HCT116 (cell line): Measurements from ENCODE around the gene ACAP2. TPM values are rescaled to one million over a fixed set of nuclear protein-coding genes. Genes with fewer than 3 reads are reported as not detected.

Source experiments
- ATAC-seq: fragments of 200-7000 bp; cut with Tn5 transposase; 2 replicates; pipeline ENCODE4 v1.9.1; 2020; ENCODE audit warnings: mild to moderate bottlenecking, moderate library complexity
- BruUV-seq: library from RNA; stranded (reverse); fragments of 400-500 nt; replicated peaks from 2 replicates; lab custom pipeline; 2021; lab: Mats Ljungman, UMichigan
- CTCF ChIA-PET: fragments of 300-600 bp; sonication (Branson Sonifier 250); formaldehyde crosslinking; loops from one replicate; lab custom pipeline; 2021; ENCODE audit warnings: antibody characterized with exemption; lab: Charles Lee
- POLR2A ChIA-PET: fragments of 300-600, 350-600 bp; sonication (Branson Sonifier 250); formaldehyde crosslinking; loops from one replicate; lab custom pipeline; 2021; ENCODE audit warnings: antibody characterized with exemption; lab: Charles Lee
- RAD21 ChIA-PET, 2 experiments: fragments of 300-600 bp; sonication (Branson Sonifier 250); formaldehyde crosslinking; loops; one replicate each; lab custom pipeline; 2023; ENCODE audit warnings: low total read pairs in 2 of 2; ENCODE audit not compliant: uncharacterized antibody in 2 of 2, unreplicated experiment in 2 of 2, low non-redundant PET in 1 of 2; lab: Charles Lee
- DNase-seq: peaks from one replicate; pipeline ENCODE4 v3.0.0-alpha.2; 2010; ENCODE audit warnings: low read depth, low spot score
- H2AFZ ChIP-seq: fragments of 200-600 bp; shearing (Covaris generic), sonication (generic); 2 replicates; pipeline ENCODE4 v1.6.1; 2017; ENCODE audit warnings: low read depth, mixed run types, mixed read lengths, antibody characterized with exemption, low read length; ENCODE audit not compliant: poor library complexity, severe bottlenecking
- H3K27ac ChIP-seq: 2 replicates; pipeline ENCODE4 v1.5.1; 2012; ENCODE audit warnings: low read depth, low read length
- H3K27me3 ChIP-seq: fragments of 200-600 bp; sonication (generic); 2 replicates; pipeline ENCODE4 v1.6.1; 2016; ENCODE audit warnings: mixed run types, low read length, mixed read lengths; ENCODE audit not compliant: insufficient read depth
- H3K36me3 ChIP-seq, 2 experiments: fragments of 200-500 bp in 1 of 2; fragments of 200-600 bp in 1 of 2; sonication (Bioruptor generic) in 1 of 2; sonication (generic) in 1 of 2; 2 replicates each; pipeline versions ENCODE4 v1.5.1 to v1.6.1; 2014 to 2016; ENCODE audit warnings: low read length in 2 of 2, inconsistent platforms in 1 of 2, mixed read lengths in 1 of 2, mixed run types in 1 of 2; ENCODE audit not compliant: insufficient read depth in 2 of 2, control insufficient read depth in 1 of 2
- H3K4me1 ChIP-seq, 2 experiments: fragments of 200-600 bp in 1 of 2; sonication (generic) in 1 of 2; 2 replicates each; pipeline versions ENCODE4 v1.5.1 to v1.6.1; 2012 to 2017; ENCODE audit warnings: low read length in 2 of 2, inconsistent platforms in 1 of 2, mild to moderate bottlenecking in 1 of 2, mixed read lengths in 1 of 2, mixed run types in 1 of 2, moderate library complexity in 1 of 2; ENCODE audit not compliant: insufficient read depth in 2 of 2, control insufficient read depth in 1 of 2
- H3K4me2 ChIP-seq: fragments of 200-600 bp; sonication (generic); 2 replicates; pipeline ENCODE4 v1.6.1; 2017; ENCODE audit warnings: mixed run types, low read length, mixed read lengths
- H3K4me3 ChIP-seq, 2 experiments: fragments of 200-600 bp in 1 of 2; sonication (generic) in 1 of 2; replicated peaks in 1 of 2; 2 replicates each; pipeline ENCODE4 v1.5.1; 2011 to 2016; ENCODE audit warnings: low read length in 2 of 2, control low read depth in 1 of 2, low read depth in 1 of 2, mild to moderate bottlenecking in 1 of 2, mixed read lengths in 1 of 2, mixed run types in 1 of 2
- H3K79me2 ChIP-seq: fragments of 200-600 bp; sonication (generic); 2 replicates; pipeline ENCODE4 v1.6.1; 2017; ENCODE audit warnings: mild to moderate bottlenecking, mixed run types, low read length, moderate library complexity, mixed read lengths; ENCODE audit not compliant: insufficient read depth
- H3K9ac ChIP-seq: fragments of 200-600 bp; sonication (generic); 2 replicates; pipeline ENCODE4 v1.6.1; 2016; ENCODE audit warnings: low read length, mixed read lengths
- H3K9me2 ChIP-seq: fragments of 200-600 bp; sonication (generic), shearing (Covaris generic); 2 replicates; pipeline ENCODE4 v1.6.1; 2017; ENCODE audit warnings: mixed run types, mild to moderate bottlenecking, moderate library complexity; ENCODE audit not compliant: insufficient read depth
- H3K9me3 ChIP-seq, 2 experiments: fragments of 200-500 bp in 1 of 2; fragments of 200-600 bp in 1 of 2; sonication (Bioruptor generic) in 1 of 2; sonication (generic) in 1 of 2; 2 replicates each; pipeline ENCODE4 v1.6.1; 2014 to 2017; ENCODE audit warnings: low read length in 2 of 2, mixed read lengths in 2 of 2, inconsistent platforms in 1 of 2, low read depth in 1 of 2, mild to moderate bottlenecking in 1 of 2, mixed run types in 1 of 2, moderate library complexity in 1 of 2; ENCODE audit not compliant: control insufficient read depth in 1 of 2, insufficient read depth in 1 of 2
- H4K20me1 ChIP-seq: fragments of 200-600 bp; sonication (generic), shearing (Covaris generic); 2 replicates; pipeline ENCODE4 v1.6.1; 2017; ENCODE audit warnings: mixed run types, mild to moderate bottlenecking, moderate library complexity; ENCODE audit not compliant: insufficient read depth
- CEBPB ChIP-seq: IDR thresholded peaks from 2 replicates; pipeline ENCODE4 v1.6.1; 2012; ENCODE audit warnings: low read depth
- ELF1 ChIP-seq: IDR thresholded peaks from 2 replicates; pipeline ENCODE4 v1.6.1; 2012; ENCODE audit warnings: low read depth, borderline replicate concordance
- EZH2 ChIP-seq: fragments of 200-600 bp; sonication (generic); IDR thresholded peaks from 2 replicates; pipeline ENCODE4 v1.6.1; 2017; ENCODE audit warnings: antibody characterized with exemption, mixed run types
- JUND ChIP-seq: IDR thresholded peaks from 2 replicates; pipeline ENCODE4 v1.6.1; 2012
- RAD21 ChIP-seq: IDR thresholded peaks from 2 replicates; pipeline ENCODE4 v1.6.1; 2012; ENCODE audit warnings: low read depth, mild to moderate bottlenecking
- SIN3A ChIP-seq: IDR thresholded peaks from 2 replicates; pipeline ENCODE4 v1.6.1; 2012; ENCODE audit warnings: low read depth
- intact Hi-C: fragments of 100-400 bp; cut with micrococcal nuclease; formaldehyde crosslinking; loops from 2 replicates; pipeline ENCODE4 v1.10.0; 2022
- total RNA-seq: library from RNA; stranded (reverse); gene quantifications from one replicate; pipeline ENCODE4 v1.2.1, GENCODE V29; 2021; ENCODE audit not compliant: unreplicated experiment
- TF ChIP-seq, protein P1 (sequence below): IDR thresholded peaks from 2 replicates; pipeline ENCODE4 v1.6.1; 2011; ENCODE audit warnings: mild to moderate bottlenecking, low read length, moderate library complexity; ENCODE audit not compliant: insufficient replicate concordance; ENCODE audit errors: extremely low read depth
- TF ChIP-seq, protein P2 (sequence below), 3 experiments: fragments of 200-600 bp in 1 of 3; sonication (generic) in 1 of 3; IDR thresholded peaks in 2 of 3; conservative IDR thresholded peaks in 1 of 3; 2 replicates each; pipeline ENCODE4 v1.5.1; 2012 to 2017; ENCODE audit warnings: low read depth in 2 of 3, low read length in 2 of 3, antibody characterized with exemption in 1 of 3, borderline replicate concordance in 1 of 3, control low read depth in 1 of 3, mild to moderate bottlenecking in 1 of 3, mixed read lengths in 1 of 3, mixed run types in 1 of 3, moderate library complexity in 1 of 3; ENCODE audit not compliant: insufficient read depth in 1 of 3
- TF ChIP-seq, protein P3 (sequence below): IDR thresholded peaks from 2 replicates; pipeline ENCODE4 v1.6.1; 2012

ACAP2 gene
- total RNA-seq, 1 experiment from 2014 or later: 43.0 TPM

DNA sequence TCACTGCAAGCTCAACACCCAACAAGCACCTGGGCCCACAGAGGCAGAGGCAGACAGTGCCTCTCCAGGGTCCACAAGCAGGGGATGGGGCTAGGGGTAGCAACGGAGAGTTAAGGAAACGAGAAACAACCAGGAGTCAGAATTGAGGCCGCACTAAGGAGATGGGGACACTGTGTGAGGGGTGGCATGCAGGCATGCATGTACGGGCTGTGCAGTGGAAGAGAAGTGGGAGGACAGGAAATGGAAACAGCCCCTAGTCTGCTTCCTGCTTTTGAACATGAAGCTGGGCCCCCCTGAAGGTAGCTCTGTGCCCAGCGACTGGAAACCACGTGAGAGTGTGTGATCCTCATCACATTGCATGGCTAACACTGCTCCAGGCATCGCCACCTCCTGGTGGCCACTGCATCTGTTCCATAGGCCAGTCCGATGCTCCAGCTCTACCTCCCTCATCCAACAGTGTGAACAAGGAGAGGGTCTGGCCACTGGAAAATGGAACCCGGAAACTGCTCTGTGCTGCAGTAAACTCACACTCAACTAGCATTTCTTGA is 215.8 kb downstream of the ACAP2 start:
- Histone ChIP-seq H3K4me1 (no peaks in the 10 kb centered on the region), H3K9me3 (no peaks in the 10 kb centered on the region), H3K9ac (no peak overlapping the region), H3K4me2 (no peak overlapping the region), H3K27ac (no peak overlapping the region), H3K36me3 (no peaks in the 10 kb centered on the region), H2AFZ (no peak overlapping the region), H3K79me2 (no peaks in the 10 kb centered on the region), H3K4me3 (no peak overlapping the region), H3K27me3 (no peaks in the 10 kb centered on the region), H4K20me1 (no peaks in the 10 kb centered on the region), H3K9me2 (no peaks in the 10 kb centered on the region)
- TF ChIP-seq CEBPB (no peak), SIN3A (no peak), JUND (no peak), EZH2 (no peak), RAD21 (peak; percentile 38), ELF1 (no peak)
- TF ChIP-seq, protein P1, sequence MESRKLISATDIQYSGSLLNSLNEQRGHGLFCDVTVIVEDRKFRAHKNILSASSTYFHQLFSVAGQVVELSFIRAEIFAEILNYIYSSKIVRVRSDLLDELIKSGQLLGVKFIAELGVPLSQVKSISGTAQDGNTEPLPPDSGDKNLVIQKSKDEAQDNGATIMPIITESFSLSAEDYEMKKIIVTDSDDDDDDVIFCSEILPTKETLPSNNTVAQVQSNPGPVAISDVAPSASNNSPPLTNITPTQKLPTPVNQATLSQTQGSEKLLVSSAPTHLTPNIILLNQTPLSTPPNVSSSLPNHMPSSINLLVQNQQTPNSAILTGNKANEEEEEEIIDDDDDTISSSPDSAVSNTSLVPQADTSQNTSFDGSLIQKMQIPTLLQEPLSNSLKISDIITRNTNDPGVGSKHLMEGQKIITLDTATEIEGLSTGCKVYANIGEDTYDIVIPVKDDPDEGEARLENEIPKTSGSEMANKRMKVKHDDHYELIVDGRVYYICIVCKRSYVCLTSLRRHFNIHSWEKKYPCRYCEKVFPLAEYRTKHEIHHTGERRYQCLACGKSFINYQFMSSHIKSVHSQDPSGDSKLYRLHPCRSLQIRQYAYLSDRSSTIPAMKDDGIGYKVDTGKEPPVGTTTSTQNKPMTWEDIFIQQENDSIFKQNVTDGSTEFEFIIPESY: no peak
- TF ChIP-seq, protein P2, sequence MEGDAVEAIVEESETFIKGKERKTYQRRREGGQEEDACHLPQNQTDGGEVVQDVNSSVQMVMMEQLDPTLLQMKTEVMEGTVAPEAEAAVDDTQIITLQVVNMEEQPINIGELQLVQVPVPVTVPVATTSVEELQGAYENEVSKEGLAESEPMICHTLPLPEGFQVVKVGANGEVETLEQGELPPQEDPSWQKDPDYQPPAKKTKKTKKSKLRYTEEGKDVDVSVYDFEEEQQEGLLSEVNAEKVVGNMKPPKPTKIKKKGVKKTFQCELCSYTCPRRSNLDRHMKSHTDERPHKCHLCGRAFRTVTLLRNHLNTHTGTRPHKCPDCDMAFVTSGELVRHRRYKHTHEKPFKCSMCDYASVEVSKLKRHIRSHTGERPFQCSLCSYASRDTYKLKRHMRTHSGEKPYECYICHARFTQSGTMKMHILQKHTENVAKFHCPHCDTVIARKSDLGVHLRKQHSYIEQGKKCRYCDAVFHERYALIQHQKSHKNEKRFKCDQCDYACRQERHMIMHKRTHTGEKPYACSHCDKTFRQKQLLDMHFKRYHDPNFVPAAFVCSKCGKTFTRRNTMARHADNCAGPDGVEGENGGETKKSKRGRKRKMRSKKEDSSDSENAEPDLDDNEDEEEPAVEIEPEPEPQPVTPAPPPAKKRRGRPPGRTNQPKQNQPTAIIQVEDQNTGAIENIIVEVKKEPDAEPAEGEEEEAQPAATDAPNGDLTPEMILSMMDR (IDR thresholded peaks at IDR 0.05 in 2 of 3, conservative IDR thresholded peaks at IDR 0.05 in 1 of 3; ENCODE audit: borderline replicate concordance in 1 of 3, insufficient read depth in 1 of 3, low read depth in 2 of 3, low read length in 2 of 3): peak; percentile 5 to 36 (median 34); a peak in 3 of 6 replicates
- TF ChIP-seq, protein P3, sequence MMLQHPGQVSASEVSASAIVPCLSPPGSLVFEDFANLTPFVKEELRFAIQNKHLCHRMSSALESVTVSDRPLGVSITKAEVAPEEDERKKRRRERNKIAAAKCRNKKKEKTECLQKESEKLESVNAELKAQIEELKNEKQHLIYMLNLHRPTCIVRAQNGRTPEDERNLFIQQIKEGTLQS: no peak
- ChIA-PET CTCF (no interaction called here), POLR2A (no interaction called here), RAD21 (no interaction called here)
- intact Hi-C loops: no loop called here
- BruUV-seq: no TSS peak
- ATAC-seq (peak; percentile 71), DNase-seq (no peak)
